Uterus (tissue), 4 donors: ENCODE measurements around the gene BRAT1. TPM values are rescaled to one million over a fixed set of nuclear protein-coding genes. Genes with fewer than 3 reads are reported as not detected.

Experiments used
- DNase-seq, 2 donors: peaks; one replicate each; pipeline ENCODE4 v3.0.0-alpha.2; 2019 to 2020
- H3K27ac ChIP-seq, 2 donors: fragments of 200-600 bp; sonication (generic); 1 replicate in 1 of 2; 2 replicates in 1 of 2; pipeline ENCODE4 v1.5.1; 2016 to 2018
- H3K27me3 ChIP-seq, 2 donors: fragments of 200-600 bp; sonication (generic); one replicate each; pipeline ENCODE4 v1.5.1; 2018 to 2019; ENCODE audit warnings: control low read depth in 1 of 2
- H3K36me3 ChIP-seq, 2 donors: fragments of 200-600 bp; sonication (generic); one replicate each; pipeline ENCODE4 v1.5.1; 2019; ENCODE audit warnings: control low read depth in 1 of 2
- H3K4me1 ChIP-seq, 2 donors: fragments of 200-600 bp; sonication (generic); one replicate each; pipeline ENCODE4 v1.5.1; 2018 to 2019; ENCODE audit warnings: control low read depth in 1 of 2
- H3K4me3 ChIP-seq, 2 donors: fragments of 200-600 bp; sonication (generic); 1 replicate in 1 of 2; 2 replicates in 1 of 2; pipeline ENCODE4 v1.5.1; 2018 to 2019; ENCODE audit warnings: mild to moderate bottlenecking in 1 of 2
- H3K9me3 ChIP-seq, 2 donors: fragments of 200-600 bp; sonication (generic); one replicate each; pipeline ENCODE4 v1.5.1; 2019; ENCODE audit warnings: control low read depth in 1 of 2
- POLR2A ChIP-seq, 2 donors: fragments of 450-650 bp; IDR thresholded peaks; one replicate each; pipeline ENCODE4 v1.6.1; 2016; ENCODE audit warnings: antibody characterized with exemption in 2 of 2, mild to moderate bottlenecking in 1 of 2, moderate library complexity in 1 of 2
- intact Hi-C: fragments of 100-400 bp; cut with DNase I; formaldehyde crosslinking; loops from one replicate; pipeline ENCODE4 v1.15.1; 2023; ENCODE audit warnings: low total_unique reads
- total RNA-seq, 4 donors: library from RNA; depleted of rRNA in 3 of 4; stranded (reverse); fragments of >200 nt in 3 of 4; gene quantifications; one replicate each; pipeline versions ENCODE4 v1.1.0 to v1.2.4, GENCODE V29; 2014 to 2023
- TF ChIP-seq, protein P1 (sequence below), 4 experiments: fragments of 200-600 bp in 2 of 4; fragments of 450-650 bp in 2 of 4; sonication (generic) in 2 of 4; IDR thresholded peaks; one replicate each; pipeline ENCODE4 v1.5.1; 2016 to 2019; ENCODE audit warnings: antibody characterized with exemption in 4 of 4, mild to moderate bottlenecking in 2 of 4, moderate library complexity in 1 of 4
- donor health status: DM: yes; HTN: yes; CAD: no.

The BRAT1 gene
- total RNA-seq, 4 donors from 2014 or later = 10.3 to 44.3 (median 36.0) TPM

DNA sequence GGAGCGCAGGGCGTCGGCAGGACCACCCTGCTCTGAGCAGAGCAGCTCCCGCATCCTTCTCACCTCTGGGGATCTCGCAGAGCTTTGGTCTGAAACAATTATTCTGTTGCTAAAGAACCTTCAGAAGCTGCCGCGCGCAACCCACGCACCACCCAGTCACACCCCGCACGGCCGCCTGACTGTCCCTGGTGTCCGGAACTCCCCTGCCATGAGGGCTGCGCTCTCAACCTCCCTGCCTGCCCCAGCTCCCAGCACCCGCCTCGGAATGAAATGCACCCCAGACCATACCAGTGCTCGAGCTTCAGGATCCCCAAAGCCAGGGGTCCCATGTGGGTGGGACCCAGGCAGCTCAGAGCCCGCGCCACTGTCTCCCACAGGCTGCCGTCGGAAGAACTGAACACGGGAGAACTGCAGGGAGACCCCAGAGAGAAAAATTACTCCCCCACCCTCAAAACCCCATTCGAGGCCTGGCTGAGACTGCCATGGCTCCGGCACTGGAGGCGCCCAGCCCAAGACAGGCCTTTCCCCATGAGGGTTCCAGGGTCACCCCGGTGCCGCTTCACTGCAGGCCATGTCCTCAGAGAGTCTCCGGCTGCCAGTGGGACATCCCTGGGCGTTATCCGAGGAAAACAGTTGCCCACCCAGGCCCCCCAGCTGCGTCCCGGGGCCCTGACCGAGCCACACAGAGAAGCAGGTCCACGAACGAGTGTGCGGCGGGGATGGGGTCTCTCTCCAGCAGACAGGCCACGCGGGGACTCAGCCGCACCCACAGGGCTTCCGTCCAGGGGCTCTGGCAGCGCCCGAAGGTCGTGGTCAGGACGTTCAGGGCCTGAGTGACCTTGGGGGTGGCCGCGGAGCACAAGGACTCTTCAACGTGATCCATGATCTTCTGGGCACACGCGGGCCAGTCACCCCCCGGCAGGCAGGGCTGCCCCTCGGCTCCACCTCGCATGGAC is 12.1 kb downstream of the BRAT1 start:
- Histone ChIP-seq H3K4me3 (no peak overlapping the region), H3K9me3 (no peaks in the 10 kb centered on the region), H3K27ac (no peak overlapping the region), H3K27me3 (no peaks in the 10 kb centered on the region), H3K4me1 (no peaks in the 10 kb centered on the region), H3K36me3 (no peaks in the 10 kb centered on the region)
- no peak for DNase-seq
- TF ChIP-seq, protein P1, sequence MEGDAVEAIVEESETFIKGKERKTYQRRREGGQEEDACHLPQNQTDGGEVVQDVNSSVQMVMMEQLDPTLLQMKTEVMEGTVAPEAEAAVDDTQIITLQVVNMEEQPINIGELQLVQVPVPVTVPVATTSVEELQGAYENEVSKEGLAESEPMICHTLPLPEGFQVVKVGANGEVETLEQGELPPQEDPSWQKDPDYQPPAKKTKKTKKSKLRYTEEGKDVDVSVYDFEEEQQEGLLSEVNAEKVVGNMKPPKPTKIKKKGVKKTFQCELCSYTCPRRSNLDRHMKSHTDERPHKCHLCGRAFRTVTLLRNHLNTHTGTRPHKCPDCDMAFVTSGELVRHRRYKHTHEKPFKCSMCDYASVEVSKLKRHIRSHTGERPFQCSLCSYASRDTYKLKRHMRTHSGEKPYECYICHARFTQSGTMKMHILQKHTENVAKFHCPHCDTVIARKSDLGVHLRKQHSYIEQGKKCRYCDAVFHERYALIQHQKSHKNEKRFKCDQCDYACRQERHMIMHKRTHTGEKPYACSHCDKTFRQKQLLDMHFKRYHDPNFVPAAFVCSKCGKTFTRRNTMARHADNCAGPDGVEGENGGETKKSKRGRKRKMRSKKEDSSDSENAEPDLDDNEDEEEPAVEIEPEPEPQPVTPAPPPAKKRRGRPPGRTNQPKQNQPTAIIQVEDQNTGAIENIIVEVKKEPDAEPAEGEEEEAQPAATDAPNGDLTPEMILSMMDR (IDR thresholded peaks at IDR 0.05) = no peak
- no peak for TF ChIP-seq POLR2A (IDR thresholded peaks at IDR 0.05)
- intact Hi-C loops = no loop called here

DNA sequence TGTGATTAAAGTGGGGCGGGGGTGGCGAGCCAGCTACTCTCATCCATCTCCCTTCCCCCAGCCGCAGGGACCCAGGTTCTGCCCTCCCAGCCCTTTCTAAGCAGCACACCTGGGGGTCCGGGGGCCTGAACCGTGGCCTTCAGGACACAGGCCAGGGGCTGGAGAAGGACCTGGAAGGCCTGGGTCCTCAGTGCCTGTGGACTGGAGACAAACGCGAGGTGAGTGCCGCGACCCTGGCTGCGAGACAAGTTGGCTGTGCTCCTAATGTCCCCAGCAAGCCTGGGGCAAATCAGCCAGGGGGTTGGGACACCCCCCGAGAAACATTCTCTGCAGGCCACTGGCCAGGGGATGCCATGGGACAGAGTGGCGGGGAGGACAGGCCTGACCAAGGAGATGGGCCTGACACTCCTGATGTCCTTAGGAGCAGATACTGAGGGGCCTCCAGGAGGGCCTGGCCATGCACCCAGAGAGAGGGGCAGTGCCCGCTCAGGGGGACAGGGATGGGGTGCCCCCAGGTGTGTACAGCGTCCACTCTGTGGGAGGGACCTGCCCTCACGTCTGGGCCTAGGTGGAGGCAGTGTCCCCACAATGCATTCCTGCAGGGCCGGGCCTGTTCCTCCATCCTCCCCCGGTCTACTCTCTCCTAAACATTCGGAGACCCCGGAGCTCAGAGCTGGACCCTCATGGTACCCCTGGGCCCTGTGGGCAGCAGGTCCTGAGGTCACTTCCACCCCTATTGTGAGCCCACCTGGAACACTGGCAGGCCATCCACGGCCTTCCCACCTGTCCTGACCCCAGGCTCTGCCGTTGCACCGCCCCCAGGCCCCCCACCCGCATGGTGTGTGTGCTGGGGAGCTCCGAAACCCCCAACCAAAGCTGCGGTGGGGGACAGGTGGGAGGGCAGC is 13.1 kb downstream of the BRAT1 start:
- no peak for DNase-seq
- intact Hi-C loops = no loop called here
- H3K4me3 ChIP-seq = no peak overlapping the region
- no peak overlapping the region for H3K27ac ChIP-seq
- no peaks in the 10 kb centered on the region for H3K36me3 ChIP-seq
- H3K27me3 ChIP-seq = no peaks in the 10 kb centered on the region
- H3K4me1 ChIP-seq = no peaks in the 10 kb centered on the region
- TF ChIP-seq, protein P1 (IDR thresholded peaks at IDR 0.05) = no peak
- no peak for TF ChIP-seq POLR2A (IDR thresholded peaks at IDR 0.05)
- H3K9me3 ChIP-seq = no peaks in the 10 kb centered on the region

DNA sequence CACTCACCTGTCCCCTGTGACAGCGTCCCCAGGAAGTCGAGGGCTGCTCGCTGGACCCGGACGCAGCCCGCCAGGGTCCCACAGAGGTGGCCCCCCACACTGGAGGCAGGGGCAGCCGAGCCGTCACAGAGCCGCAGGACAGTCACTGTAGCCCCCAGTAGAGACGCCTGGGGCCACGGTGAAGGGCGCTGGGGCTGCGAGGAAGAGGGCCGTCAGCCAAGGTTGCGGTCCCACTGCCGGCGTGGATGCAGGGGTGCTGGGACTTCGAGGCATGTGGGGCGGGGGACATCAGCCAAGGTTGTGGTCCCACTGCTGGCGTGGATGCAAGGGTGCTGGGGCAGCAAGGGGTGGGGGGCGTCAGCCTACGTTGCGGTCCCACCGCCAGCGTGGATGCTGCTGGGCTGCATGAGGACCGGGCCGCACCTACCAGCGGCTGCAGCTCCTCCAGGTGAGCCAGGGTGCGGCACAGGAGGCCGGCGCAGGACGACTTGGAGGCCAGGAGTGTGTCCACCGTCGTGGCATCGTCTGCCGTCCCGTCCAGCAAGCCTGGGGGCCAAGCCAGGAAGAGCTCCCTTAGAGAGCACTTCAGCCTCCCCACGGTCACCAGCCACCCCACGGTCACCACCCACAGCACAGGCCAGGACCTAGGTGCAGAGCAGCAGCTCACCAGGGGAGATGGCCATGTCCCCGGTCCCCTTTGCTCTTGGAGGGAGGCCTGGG is 13.9 kb downstream of the BRAT1 start:
- no peak for DNase-seq
- TF ChIP-seq, protein P1 (IDR thresholded peaks at IDR 0.05) = no peak
- no peak for TF ChIP-seq POLR2A (IDR thresholded peaks at IDR 0.05)
- no peaks in the 10 kb centered on the region for H3K9me3 ChIP-seq
- H3K27ac ChIP-seq = no peak overlapping the region
- H3K4me1 ChIP-seq = no peaks in the 10 kb centered on the region
- H3K4me3 ChIP-seq = no peak overlapping the region
- H3K27me3 ChIP-seq = no peaks in the 10 kb centered on the region
- no peaks in the 10 kb centered on the region for H3K36me3 ChIP-seq
- intact Hi-C loops = no loop called here

DNA sequence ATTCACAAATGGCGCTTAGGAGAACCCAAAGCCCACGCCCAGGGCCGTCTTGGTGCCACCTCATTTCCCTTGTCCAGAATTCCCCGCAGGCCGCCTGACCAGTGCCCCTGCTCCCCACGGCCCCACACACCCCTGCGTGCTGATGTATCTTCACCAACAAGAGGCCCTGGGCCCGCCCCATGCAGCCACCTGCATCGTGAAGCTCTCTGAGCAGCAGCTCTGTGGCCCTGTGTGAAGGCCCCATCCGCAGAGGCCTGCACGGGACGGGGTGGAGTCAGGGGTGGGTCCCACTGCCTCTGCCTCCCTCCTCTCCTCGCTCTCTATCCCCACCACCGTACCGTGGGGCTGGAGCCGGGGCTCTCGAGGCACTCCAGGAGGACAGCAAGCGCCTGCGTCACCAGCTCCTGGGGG is 14.7 kb downstream of the BRAT1 start:
- intact Hi-C loops = no loop called here
- H3K27ac ChIP-seq = no peak overlapping the region
- H3K4me1 ChIP-seq = no peaks in the 10 kb centered on the region
- H3K27me3 ChIP-seq = no peaks in the 10 kb centered on the region
- H3K9me3 ChIP-seq = no peaks in the 10 kb centered on the region
- TF ChIP-seq, protein P1 (IDR thresholded peaks at IDR 0.05) = no peak
- no peak for TF ChIP-seq POLR2A (IDR thresholded peaks at IDR 0.05)
- H3K4me3 ChIP-seq = no peak overlapping the region
- DNase-seq = no peak
- H3K36me3 ChIP-seq = no peaks in the 10 kb centered on the region
